Measurements from ENCODE around the gene NDUFA8. TPM values are rescaled to one million over a fixed set of nuclear protein-coding genes. Genes with fewer than 3 reads are reported as not detected.

Gene NDUFA8
- total RNA-seq, 1 experiment from 2014 or later, result 70.7 TPM

GRCh38 chr9:122207096-122207495 lies 47.5 kb upstream of the NDUFA8 start:
- DNase-seq (ENCODE audit: low spot score), result no peak
- ChIA-PET CTCF (interaction anchor here (0.9 to 1.8 kb wide), 4 partner anchors 15 to 108 kb away, joined by 3 to 6 read pairs (median 4); no protein-coding TSS in a partner anchor), POLR2A (interaction anchor here (0.9 kb wide), 1 partner anchor 58 kb away, joined by 4 read pairs; the partner anchor contains the start of genes MRRF and RBM18)
- H3K9me3 Mint-ChIP-seq, result no peaks in the 10 kb centered on the region
- H3K4me1 Mint-ChIP-seq, result peaks cover 16% of the 10 kb centered on the region
- H3K27ac Mint-ChIP-seq, result peak overlapping the region; percentile 7; the same call in 1 of the 2 replicates
- H3K27me3 Mint-ChIP-seq (ENCODE audit: low read depth), result peaks cover 25% of the 10 kb centered on the region
- H3K36me3 Mint-ChIP-seq, result no peaks in the 10 kb centered on the region
- H3K4me3 Mint-ChIP-seq, result no peak overlapping the region
- TF ChIP-seq USF2 (CRISPR knock-in tag; IDR thresholded peaks at IDR 0.05) (no peak), PRRX2 (CRISPR knock-in tag; IDR thresholded peaks at IDR 0.05) (no peak), OVOL2 (CRISPR knock-in tag; IDR thresholded peaks at IDR 0.05; ENCODE audit: borderline replicate concordance) (no peak), MAX (CRISPR knock-in tag; IDR thresholded peaks at IDR 0.05) (no peak), ETV6 (CRISPR knock-in tag; IDR thresholded peaks at IDR 0.05) (no peak), GABPB1 (CRISPR knock-in tag; IDR thresholded peaks at IDR 0.05) (no peak), E2F1 (CRISPR knock-in tag; IDR thresholded peaks at IDR 0.05) (no peak), AFF4 (CRISPR knock-in tag; IDR thresholded peaks at IDR 0.05; ENCODE audit: borderline replicate concordance) (no peak), SMAD4 (CRISPR knock-in tag; IDR thresholded peaks at IDR 0.05) (no peak), NFE2L1 (CRISPR knock-in tag; IDR thresholded peaks at IDR 0.05) (no peak)
- ATAC-seq, result no peak

GRCh38 chr9:122206118-122207046 lies 46.8 kb upstream of the NDUFA8 start:
- no peak for DNase-seq (ENCODE audit: low spot score)
- Mint-ChIP-seq H3K9me3 (no peaks in the 10 kb centered on the region), H3K27ac (peak overlapping the region; percentile 7; the same call in 1 of the 2 replicates), H3K27me3 (ENCODE audit: low read depth) (peaks cover 18% of the 10 kb centered on the region), H3K4me1 (peaks cover 16% of the 10 kb centered on the region), H3K4me3 (no peak overlapping the region), H3K36me3 (no peaks in the 10 kb centered on the region)
- TF ChIP-seq AR (CRISPR knock-in tag; IDR thresholded peaks at IDR 0.05) (no peak), ZNF396 (CRISPR knock-in tag; IDR thresholded peaks at IDR 0.05; ENCODE audit: borderline replicate concordance) (no peak), SMAD4 (CRISPR knock-in tag; IDR thresholded peaks at IDR 0.05) (no peak), FOXK1 (CRISPR knock-in tag; IDR thresholded peaks at IDR 0.05) (no peak), EMX1 (CRISPR knock-in tag; IDR thresholded peaks at IDR 0.05) (no peak), GTF2I (CRISPR knock-in tag; conservative IDR thresholded peaks at IDR 0.05) (no peak), CTCF (IDR thresholded peaks at IDR 0.05) (no peak), HMGXB4 (CRISPR knock-in tag; IDR thresholded peaks at IDR 0.05) (no peak), TEAD4 (CRISPR knock-in tag; IDR thresholded peaks at IDR 0.05) (no peak), E2F4 (CRISPR knock-in tag; IDR thresholded peaks at IDR 0.05; ENCODE audit: borderline replicate concordance, low read depth) (no peak), OVOL2 (CRISPR knock-in tag; IDR thresholded peaks at IDR 0.05; ENCODE audit: borderline replicate concordance) (no peak)
- ChIA-PET POLR2A (interaction anchor here (0.9 kb wide), 1 partner anchor 58 kb away, joined by 4 read pairs; the partner anchor contains the start of genes MRRF and RBM18), CTCF (interaction anchor here (0.9 to 1.8 kb wide), 4 partner anchors 14 to 107 kb away, joined by 3 to 6 read pairs (median 4); no protein-coding TSS in a partner anchor)
- no peak for ATAC-seq

Data from WTC11 (cell line).